IMR-90 (cell line): Measurements from ENCODE around the gene PPDPF. TPM values are rescaled to one million over a fixed set of nuclear protein-coding genes. Genes with fewer than 3 reads are reported as not detected.

Experiments
- ATAC-seq: fragments of 200-7000 bp; cut with Tn5 transposase; 2 replicates; pipeline ENCODE4 v1.9.1; 2020; ENCODE audit warnings: low read depth, mild to moderate bottlenecking, moderate library complexity
- BruUV-seq: library from RNA; stranded (reverse); fragments of 400-500 nt; replicated peaks from 2 replicates; lab custom pipeline; 2021; lab: Mats Ljungman, UMichigan
- CTCF ChIA-PET: fragments of 300-600 bp; formaldehyde crosslinking; extraction: SDS; loops from one replicate; lab custom pipeline; 2021; ENCODE audit warnings: antibody characterized with exemption; lab: Yijun Ruan, JAX
- POLR2A ChIA-PET: fragments of 300-600 bp; sonication (Branson Sonifier 250); formaldehyde crosslinking; loops from one replicate; lab custom pipeline; 2022; ENCODE audit warnings: antibody characterized with exemption; ENCODE audit not compliant: unreplicated experiment; lab: Charles Lee
- DNase-seq: peaks from one replicate; pipeline ENCODE4 v3.0.0; 2013
- H2AFZ ChIP-seq: replicated peaks from 2 replicates; pipeline ENCODE3; 2013; ENCODE audit warnings: low read length, mild to moderate bottlenecking; ENCODE audit not compliant: poor library complexity
- H2AK5ac ChIP-seq: 2 replicates; pipeline ENCODE4 v1.6.1; 2013; ENCODE audit warnings: low read depth, low read length, inconsistent platforms
- H2AK9ac ChIP-seq: replicated peaks from 2 replicates; pipeline ENCODE3; 2013; ENCODE audit warnings: mild to moderate bottlenecking, low read depth, low read length, moderate library complexity; ENCODE audit not compliant: poor library complexity
- H2BK120ac ChIP-seq: 2 replicates; pipeline ENCODE4 v1.6.1; 2013; ENCODE audit warnings: low read depth, low read length, inconsistent platforms
- H2BK15ac ChIP-seq: 3 replicates; pipeline ENCODE4 v1.6.1; 2013; ENCODE audit warnings: low read depth, low read length, inconsistent platforms
- H2BK20ac ChIP-seq: 2 replicates; pipeline ENCODE4 v1.6.1; 2013; ENCODE audit warnings: low read depth, mild to moderate bottlenecking, inconsistent platforms, low read length, moderate library complexity
- H2BK5ac ChIP-seq: 2 replicates; pipeline ENCODE4 v1.6.1; 2013; ENCODE audit warnings: mild to moderate bottlenecking, low read depth, low read length, inconsistent platforms; ENCODE audit not compliant: poor library complexity, severe bottlenecking
- H3K14ac ChIP-seq: replicated peaks from 2 replicates; pipeline ENCODE4 v1.6.1; 2013; ENCODE audit warnings: low read depth, low read length, inconsistent platforms
- H3K18ac ChIP-seq: 2 replicates; pipeline ENCODE4 v1.6.1; 2013; ENCODE audit warnings: low read depth, low read length, control low read depth
- H3K23ac ChIP-seq: 2 replicates; pipeline ENCODE4 v1.6.1; 2013; ENCODE audit warnings: low read depth, low read length, inconsistent platforms
- H3K27ac ChIP-seq: 2 replicates; pipeline ENCODE4 v1.5.1; 2013; ENCODE audit warnings: mild to moderate bottlenecking, control low read depth, low read length; ENCODE audit not compliant: insufficient read depth
- H3K27me3 ChIP-seq: 2 replicates; pipeline ENCODE4 v1.6.1; 2013; ENCODE audit warnings: low read length; ENCODE audit not compliant: control insufficient read depth, insufficient read depth
- H3K36me3 ChIP-seq: 2 replicates; pipeline ENCODE4 v1.6.1; 2013; ENCODE audit warnings: low read length, mixed read lengths; ENCODE audit not compliant: control insufficient read depth, insufficient read depth
- H3K4ac ChIP-seq: 2 replicates; pipeline ENCODE4 v1.6.1; 2013; ENCODE audit warnings: low read depth, low read length, inconsistent platforms
- H3K4me1 ChIP-seq: 2 replicates; pipeline ENCODE4 v1.6.1; 2013; ENCODE audit warnings: low read length, mixed read lengths; ENCODE audit not compliant: control insufficient read depth, insufficient read depth
- H3K4me2 ChIP-seq: 2 replicates; pipeline ENCODE4 v1.6.1; 2013; ENCODE audit warnings: low read depth, mild to moderate bottlenecking, control low read depth, low read length, moderate library complexity
- H3K4me3 ChIP-seq: 2 replicates; pipeline ENCODE4 v1.5.1; 2013; ENCODE audit warnings: low read depth, mild to moderate bottlenecking, control low read depth, low read length, moderate library complexity; ENCODE audit not compliant: insufficient read depth
- H3K56ac ChIP-seq: 2 replicates; pipeline ENCODE4 v1.6.1; 2013; ENCODE audit warnings: low read length, inconsistent platforms; ENCODE audit not compliant: insufficient read depth; ENCODE audit errors: extremely low read depth
- H3K79me1 ChIP-seq, 2 experiments: 2 replicates each; pipeline ENCODE4 v1.6.1; 2013; ENCODE audit warnings: low read length in 2 of 2, inconsistent platforms in 1 of 2, low read depth in 1 of 2
- H3K9ac ChIP-seq: 2 replicates; pipeline ENCODE4 v1.6.1; 2013; ENCODE audit warnings: low read depth, low read length, control low read depth
- H3K9me1 ChIP-seq: 2 replicates; pipeline ENCODE4 v1.6.1; 2013; ENCODE audit warnings: low read length, inconsistent platforms; ENCODE audit not compliant: insufficient read depth
- H3K9me3 ChIP-seq: 2 replicates; pipeline ENCODE4 v1.6.1; 2013; ENCODE audit warnings: low read length; ENCODE audit not compliant: control insufficient read depth, insufficient read depth
- H4K20me1 ChIP-seq: 2 replicates; pipeline ENCODE4 v1.6.1; 2013; ENCODE audit warnings: low read length, inconsistent platforms; ENCODE audit not compliant: insufficient read depth
- H4K5ac ChIP-seq: 2 replicates; pipeline ENCODE4 v1.6.1; 2013; ENCODE audit warnings: mild to moderate bottlenecking, low read depth, low read length, control low read depth
- H4K8ac ChIP-seq, 2 experiments: 2 replicates each; pipeline ENCODE4 v1.6.1; 2013; ENCODE audit warnings: low read depth in 2 of 2, low read length in 2 of 2, control low read depth in 1 of 2, inconsistent platforms in 1 of 2
- H4K91ac ChIP-seq: 2 replicates; pipeline ENCODE4 v1.6.1; 2013; ENCODE audit warnings: low read depth, low read length, inconsistent platforms; ENCODE audit not compliant: insufficient read depth
- BHLHE40 ChIP-seq: fragments of 150-350 bp; IDR thresholded peaks from 2 replicates; pipeline ENCODE4 v1.6.1; 2016; ENCODE audit warnings: mild to moderate bottlenecking, low read depth, low read length
- CEBPB ChIP-seq: IDR thresholded peaks from 2 replicates; pipeline ENCODE4 v1.6.1; 2012; ENCODE audit warnings: low read depth, low read length, improper control_type of control experiment
- FOS ChIP-seq: fragments of 150-350 bp; IDR thresholded peaks from 2 replicates; pipeline ENCODE4 v1.6.1; 2016; ENCODE audit warnings: low read depth, low read length
- MAFK ChIP-seq: IDR thresholded peaks from 2 replicates; pipeline ENCODE4 v1.6.1; 2012; ENCODE audit warnings: low read depth, low read length, improper control_type of control experiment
- MAZ ChIP-seq: IDR thresholded peaks from 2 replicates; pipeline ENCODE4 v1.6.1; 2012; ENCODE audit warnings: low read depth, mild to moderate bottlenecking, low read length, improper control_type of control experiment, moderate library complexity, borderline replicate concordance
- MXI1 ChIP-seq: IDR thresholded peaks from 2 replicates; pipeline ENCODE4 v1.6.1; 2012; ENCODE audit warnings: low read depth, mild to moderate bottlenecking, low read length, moderate library complexity, borderline replicate concordance
- NFE2L2 ChIP-seq: fragments of 150-350 bp; IDR thresholded peaks from 2 replicates; pipeline ENCODE4 v1.6.1; 2016; ENCODE audit warnings: low read depth, mild to moderate bottlenecking, low read length
- POLR2A ChIP-seq: IDR thresholded peaks from 2 replicates; pipeline ENCODE4 v1.6.1; 2012; ENCODE audit warnings: mild to moderate bottlenecking, low read depth, low read length
- RAD21 ChIP-seq: IDR thresholded peaks from 2 replicates; pipeline ENCODE4 v1.6.1; 2012; ENCODE audit warnings: low read length, improper control_type of control experiment
- RCOR1 ChIP-seq: IDR thresholded peaks from 2 replicates; pipeline ENCODE4 v1.6.1; 2012; ENCODE audit warnings: mild to moderate bottlenecking, low read length, improper control_type of control experiment; ENCODE audit not compliant: insufficient replicate concordance
- WGBS, 2 experiments: methylation state at CpG; one replicate each; pipeline versions ENCODE4 v1.1.5 to v1.1.7; 2013; ENCODE audit warnings: missing lambda C conversion rate in 2 of 2; ENCODE audit not compliant: insufficient read length in 1 of 2; ENCODE audit errors: extremely low coverage in 2 of 2; 5-methylcytosine and 5-hydroxymethylcytosine counted together
- dilution Hi-C: fragments of 300-500 bp; cut with HindIII; formaldehyde crosslinking; loops from one replicate; pipeline ENCODE4 v1.14.3; 2018; ENCODE audit warnings: low sequenced_read_pairs; ENCODE audit not compliant: unreplicated experiment
- in situ Hi-C: fragments of 300-500 bp; cut with MboI; formaldehyde crosslinking; loops from 3 replicates; pipeline ENCODE4 v1.14.3; 2019; ENCODE audit warnings: low sequenced_read_pairs, inconsistent platforms, mixed read lengths
- intact Hi-C: fragments of 100-400 bp; cut with micrococcal nuclease; formaldehyde crosslinking; loops from 2 replicates; pipeline ENCODE4 v1.10.0; 2022
- polyA plus RNA-seq, 3 experiments: library from polyadenylated mRNA; depleted of rRNA; stranded (reverse); fragments of >200 nt; gene quantifications; 2 replicates each; pipeline ENCODE4 v1.2.3, GENCODE V29; 2012; ENCODE audit warnings: low replicate concordance in 1 of 3
- total RNA-seq: library from RNA; depleted of rRNA; stranded (reverse); fragments of >200 nt; gene quantifications from 2 replicates; pipeline ENCODE4 v1.2.3, GENCODE V29; 2012
- TF ChIP-seq, protein P1 (sequence below): conservative IDR thresholded peaks from 2 replicates; pipeline ENCODE4 v1.5.1; 2012; ENCODE audit warnings: mild to moderate bottlenecking, low read depth, low read length, improper control_type of control experiment
- TF ChIP-seq, protein P2 (sequence below): fragments of 150-350 bp; IDR thresholded peaks from 2 replicates; pipeline ENCODE4 v1.6.1; 2016; ENCODE audit warnings: low read depth, mild to moderate bottlenecking, low read length, moderate library complexity, borderline replicate concordance
- TF ChIP-seq, protein P3 (sequence below): fragments of 150-350 bp; IDR thresholded peaks from 2 replicates; pipeline ENCODE4 v1.6.1; 2017; ENCODE audit warnings: mild to moderate bottlenecking, antibody characterized with exemption, low read length, low read depth

The PPDPF gene
- total and polyA plus RNA-seq, 2 of the 4 experiments (the other 2 are of a cell fraction) = 12.9 to 171 TPM

DNA sequence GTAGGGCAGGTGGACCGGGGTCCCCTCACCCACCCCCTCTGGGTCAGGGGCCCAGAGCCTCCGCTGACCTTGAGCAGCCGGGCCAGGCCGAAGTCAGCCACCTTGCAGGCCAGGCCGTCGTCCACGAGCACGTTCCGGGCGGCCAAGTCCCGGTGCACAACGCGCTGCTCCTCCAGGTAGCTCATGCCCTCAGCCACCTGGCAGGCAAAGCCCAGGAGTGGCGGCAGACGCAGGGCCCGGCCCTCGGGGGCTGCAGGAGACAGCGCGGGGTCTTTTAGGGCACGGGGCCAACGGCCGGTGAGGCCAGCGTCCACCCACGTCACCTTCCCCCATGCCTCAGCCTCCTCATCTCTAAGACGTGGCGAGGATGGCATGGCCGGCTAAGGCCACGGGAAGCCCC lies 20.8 kb downstream of the PPDPF start:
- POLR2A ChIA-PET = no interaction called here
- H4K8ac ChIP-seq = no peak overlapping the region

More for the DNA sequence above, 20.8 kb downstream of the PPDPF start:
- H3K9ac ChIP-seq = no peak overlapping the region
- no peak overlapping the region for H2BK5ac ChIP-seq
- no peak overlapping the region for H4K5ac ChIP-seq
- H3K79me1 ChIP-seq = no peaks in the 10 kb centered on the region
- CTCF ChIA-PET = no interaction called here
- no peak overlapping the region for H4K91ac ChIP-seq
- no peaks in the 10 kb centered on the region for H4K20me1 ChIP-seq
- DNase-seq (no peak), ATAC-seq (no peak)
- H3K4me3 ChIP-seq = no peak overlapping the region
- H3K56ac ChIP-seq = no peak overlapping the region
- H2BK120ac ChIP-seq = no peak overlapping the region
- no peak overlapping the region for H2BK15ac ChIP-seq
- WGBS, 2 experiments = 76% methylated on average over 8 of the region's 28 CpGs; no CpG with 5 or more reads in 1 of the 2 experiments
- no peak for TF ChIP-seq NFE2L2
- no peak for TF ChIP-seq BHLHE40
- TF ChIP-seq, protein P1, sequence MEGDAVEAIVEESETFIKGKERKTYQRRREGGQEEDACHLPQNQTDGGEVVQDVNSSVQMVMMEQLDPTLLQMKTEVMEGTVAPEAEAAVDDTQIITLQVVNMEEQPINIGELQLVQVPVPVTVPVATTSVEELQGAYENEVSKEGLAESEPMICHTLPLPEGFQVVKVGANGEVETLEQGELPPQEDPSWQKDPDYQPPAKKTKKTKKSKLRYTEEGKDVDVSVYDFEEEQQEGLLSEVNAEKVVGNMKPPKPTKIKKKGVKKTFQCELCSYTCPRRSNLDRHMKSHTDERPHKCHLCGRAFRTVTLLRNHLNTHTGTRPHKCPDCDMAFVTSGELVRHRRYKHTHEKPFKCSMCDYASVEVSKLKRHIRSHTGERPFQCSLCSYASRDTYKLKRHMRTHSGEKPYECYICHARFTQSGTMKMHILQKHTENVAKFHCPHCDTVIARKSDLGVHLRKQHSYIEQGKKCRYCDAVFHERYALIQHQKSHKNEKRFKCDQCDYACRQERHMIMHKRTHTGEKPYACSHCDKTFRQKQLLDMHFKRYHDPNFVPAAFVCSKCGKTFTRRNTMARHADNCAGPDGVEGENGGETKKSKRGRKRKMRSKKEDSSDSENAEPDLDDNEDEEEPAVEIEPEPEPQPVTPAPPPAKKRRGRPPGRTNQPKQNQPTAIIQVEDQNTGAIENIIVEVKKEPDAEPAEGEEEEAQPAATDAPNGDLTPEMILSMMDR = no peak
- no peak for TF ChIP-seq CEBPB
- TF ChIP-seq, protein P2, sequence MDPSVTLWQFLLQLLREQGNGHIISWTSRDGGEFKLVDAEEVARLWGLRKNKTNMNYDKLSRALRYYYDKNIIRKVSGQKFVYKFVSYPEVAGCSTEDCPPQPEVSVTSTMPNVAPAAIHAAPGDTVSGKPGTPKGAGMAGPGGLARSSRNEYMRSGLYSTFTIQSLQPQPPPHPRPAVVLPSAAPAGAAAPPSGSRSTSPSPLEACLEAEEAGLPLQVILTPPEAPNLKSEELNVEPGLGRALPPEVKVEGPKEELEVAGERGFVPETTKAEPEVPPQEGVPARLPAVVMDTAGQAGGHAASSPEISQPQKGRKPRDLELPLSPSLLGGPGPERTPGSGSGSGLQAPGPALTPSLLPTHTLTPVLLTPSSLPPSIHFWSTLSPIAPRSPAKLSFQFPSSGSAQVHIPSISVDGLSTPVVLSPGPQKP = no peak
- no peak for TF ChIP-seq POLR2A
- no peak for TF ChIP-seq MAZ
- TF ChIP-seq, protein P3, sequence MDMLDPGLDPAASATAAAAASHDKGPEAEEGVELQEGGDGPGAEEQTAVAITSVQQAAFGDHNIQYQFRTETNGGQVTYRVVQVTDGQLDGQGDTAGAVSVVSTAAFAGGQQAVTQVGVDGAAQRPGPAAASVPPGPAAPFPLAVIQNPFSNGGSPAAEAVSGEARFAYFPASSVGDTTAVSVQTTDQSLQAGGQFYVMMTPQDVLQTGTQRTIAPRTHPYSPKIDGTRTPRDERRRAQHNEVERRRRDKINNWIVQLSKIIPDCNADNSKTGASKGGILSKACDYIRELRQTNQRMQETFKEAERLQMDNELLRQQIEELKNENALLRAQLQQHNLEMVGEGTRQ = no peak
- TF ChIP-seq FOS = no peak
- TF ChIP-seq MAFK = no peak
- no peak for TF ChIP-seq RAD21
- no peak for TF ChIP-seq RCOR1
- no peak for TF ChIP-seq MXI1
- H3K18ac ChIP-seq = no peak overlapping the region
- H3K23ac ChIP-seq = no peak overlapping the region
- no peaks in the 10 kb centered on the region for H3K9me1 ChIP-seq
- no peak overlapping the region for H2AK9ac ChIP-seq
- in situ Hi-C loops = no loop called here
- no peak overlapping the region for H3K27ac ChIP-seq
- H3K4ac ChIP-seq = no peak overlapping the region
- BruUV-seq = no TSS peak
- H3K36me3 ChIP-seq = no peaks in the 10 kb centered on the region
- no peak overlapping the region for H3K4me2 ChIP-seq
- H2AFZ ChIP-seq = no peak overlapping the region
- dilution Hi-C loops = no loop called here
- no peak overlapping the region for H2BK20ac ChIP-seq
- H3K4me1 ChIP-seq = peaks cover 3% of the 10 kb centered on the region; the same call in 1 of the 2 replicates
- peaks cover 13% of the 10 kb centered on the region; the same call in 1 of the 2 replicates for H3K27me3 ChIP-seq
- H3K9me3 ChIP-seq = no peaks in the 10 kb centered on the region
- no peak overlapping the region for H2AK5ac ChIP-seq
- no peak overlapping the region for H3K14ac ChIP-seq
- intact Hi-C loops = no loop called here
